LNCaP clone FGC (cell line): ENCODE measurements around the gene CCDC106.

Experiments used
- DNase-seq: peaks from one replicate; pipeline ENCODE4 v3.0.0-alpha.2; 2011; ENCODE audit warnings: low read depth
- H3K4me3 ChIP-seq: 2 replicates; pipeline ENCODE4 v1.5.1; 2011; ENCODE audit warnings: mild to moderate bottlenecking, low read depth, low read length, control low read depth
- TF ChIP-seq, protein P1 (sequence below): IDR thresholded peaks from 2 replicates; pipeline ENCODE4 v1.5.1; 2012; ENCODE audit warnings: mild to moderate bottlenecking; ENCODE audit not compliant: control insufficient read depth, insufficient read depth; ENCODE audit errors: extremely low read depth

CCDC106 gene

DNA sequence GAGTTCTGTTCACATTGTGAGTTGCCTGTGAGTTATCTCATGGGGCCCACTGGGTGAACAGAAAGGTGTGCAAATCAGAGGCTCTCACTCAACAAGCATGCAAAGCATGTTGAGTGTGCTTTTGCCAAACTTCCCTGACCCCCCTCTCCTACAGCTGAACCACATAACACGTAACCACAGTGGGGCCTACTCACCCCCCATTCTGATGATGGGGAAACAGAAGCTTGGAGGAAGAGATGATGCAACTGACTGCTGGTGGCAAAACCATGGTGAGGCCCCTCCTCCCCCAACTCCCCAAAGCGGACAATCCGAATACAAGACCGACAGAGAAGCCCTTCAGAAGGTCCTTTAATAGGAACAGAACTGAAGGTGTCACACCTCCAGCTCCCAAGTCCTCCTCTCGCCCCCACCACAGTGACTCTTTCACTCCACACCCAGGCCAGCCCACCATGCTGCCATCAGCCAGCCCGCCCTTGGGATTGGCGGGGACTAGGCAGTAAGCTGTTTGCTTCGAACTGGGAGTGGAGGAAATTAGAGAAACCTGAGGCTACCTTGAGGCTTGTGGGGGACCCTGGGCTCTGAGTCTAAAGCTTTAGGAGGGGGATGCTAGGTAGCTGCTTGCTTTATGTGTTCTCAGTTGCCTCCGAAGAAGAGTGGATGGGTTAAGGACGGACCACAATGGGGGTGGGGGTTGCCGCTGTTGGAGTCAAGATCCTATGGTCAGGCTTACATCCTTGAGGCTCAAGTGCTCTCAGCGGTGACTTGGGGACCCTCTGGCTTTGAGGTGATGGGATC, 27.4 kb upstream of the CCDC106 start:
- H3K4me3 ChIP-seq: no peak overlapping the region
- DNase-seq: no peak
- TF ChIP-seq, protein P1, sequence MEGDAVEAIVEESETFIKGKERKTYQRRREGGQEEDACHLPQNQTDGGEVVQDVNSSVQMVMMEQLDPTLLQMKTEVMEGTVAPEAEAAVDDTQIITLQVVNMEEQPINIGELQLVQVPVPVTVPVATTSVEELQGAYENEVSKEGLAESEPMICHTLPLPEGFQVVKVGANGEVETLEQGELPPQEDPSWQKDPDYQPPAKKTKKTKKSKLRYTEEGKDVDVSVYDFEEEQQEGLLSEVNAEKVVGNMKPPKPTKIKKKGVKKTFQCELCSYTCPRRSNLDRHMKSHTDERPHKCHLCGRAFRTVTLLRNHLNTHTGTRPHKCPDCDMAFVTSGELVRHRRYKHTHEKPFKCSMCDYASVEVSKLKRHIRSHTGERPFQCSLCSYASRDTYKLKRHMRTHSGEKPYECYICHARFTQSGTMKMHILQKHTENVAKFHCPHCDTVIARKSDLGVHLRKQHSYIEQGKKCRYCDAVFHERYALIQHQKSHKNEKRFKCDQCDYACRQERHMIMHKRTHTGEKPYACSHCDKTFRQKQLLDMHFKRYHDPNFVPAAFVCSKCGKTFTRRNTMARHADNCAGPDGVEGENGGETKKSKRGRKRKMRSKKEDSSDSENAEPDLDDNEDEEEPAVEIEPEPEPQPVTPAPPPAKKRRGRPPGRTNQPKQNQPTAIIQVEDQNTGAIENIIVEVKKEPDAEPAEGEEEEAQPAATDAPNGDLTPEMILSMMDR: no peak

DNA sequence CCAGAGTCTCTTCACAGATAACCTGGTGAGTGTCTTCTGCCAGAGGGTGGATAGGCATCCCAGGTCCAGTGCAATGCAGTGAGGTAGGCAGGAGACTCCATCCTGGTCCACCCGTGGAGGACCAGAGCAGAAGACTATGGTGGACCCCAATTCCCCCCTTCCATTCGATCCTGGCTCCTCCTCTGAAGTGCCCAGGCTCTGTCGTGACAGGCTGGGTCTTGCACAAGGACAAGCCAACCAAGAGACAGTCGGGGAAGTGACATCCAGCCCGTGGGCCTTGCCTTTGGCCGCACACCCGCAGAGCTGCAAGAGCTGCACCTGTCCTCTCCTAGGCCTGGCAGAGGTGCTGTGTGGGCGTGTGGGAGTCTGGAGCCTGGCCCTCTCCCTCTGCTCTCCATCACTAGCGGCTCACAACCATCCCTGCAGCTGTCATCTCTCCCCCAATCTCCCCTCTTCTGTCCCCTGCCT, 26.8 kb upstream of the CCDC106 start:
- no peak overlapping the region for H3K4me3 ChIP-seq
- TF ChIP-seq, protein P1: no peak
- no peak for DNase-seq

DNA sequence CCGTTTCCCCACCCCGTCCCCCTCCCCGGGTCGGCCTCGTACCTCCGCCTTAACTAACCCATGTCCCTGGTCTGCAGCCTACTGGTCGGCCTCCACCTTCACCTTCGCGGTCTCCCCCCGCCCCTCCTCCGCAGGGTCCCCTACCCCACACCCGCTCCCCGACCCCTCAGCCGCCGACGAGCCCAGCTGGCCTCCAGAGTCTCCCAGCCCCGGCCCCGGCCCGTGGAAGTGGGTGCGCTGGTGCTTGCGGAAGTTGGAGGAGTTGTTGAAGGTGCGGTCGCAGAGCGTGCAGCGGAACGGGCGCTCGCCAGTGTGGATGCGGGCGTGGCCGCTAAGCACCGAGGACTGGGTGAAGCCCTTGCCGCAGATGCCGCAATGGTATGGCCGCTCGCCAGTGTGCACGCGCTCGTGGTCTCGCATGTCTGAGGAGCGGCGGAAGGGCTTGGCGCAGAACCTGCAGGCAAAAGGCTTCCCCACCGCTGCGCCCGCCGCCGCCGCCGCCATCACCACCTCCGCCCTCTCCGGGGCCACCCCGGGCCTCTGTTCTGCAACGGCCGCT, 26.3 kb upstream of the CCDC106 start:
- no peak for DNase-seq
- TF ChIP-seq, protein P1: no peak
- H3K4me3 ChIP-seq: no peak overlapping the region

DNA sequence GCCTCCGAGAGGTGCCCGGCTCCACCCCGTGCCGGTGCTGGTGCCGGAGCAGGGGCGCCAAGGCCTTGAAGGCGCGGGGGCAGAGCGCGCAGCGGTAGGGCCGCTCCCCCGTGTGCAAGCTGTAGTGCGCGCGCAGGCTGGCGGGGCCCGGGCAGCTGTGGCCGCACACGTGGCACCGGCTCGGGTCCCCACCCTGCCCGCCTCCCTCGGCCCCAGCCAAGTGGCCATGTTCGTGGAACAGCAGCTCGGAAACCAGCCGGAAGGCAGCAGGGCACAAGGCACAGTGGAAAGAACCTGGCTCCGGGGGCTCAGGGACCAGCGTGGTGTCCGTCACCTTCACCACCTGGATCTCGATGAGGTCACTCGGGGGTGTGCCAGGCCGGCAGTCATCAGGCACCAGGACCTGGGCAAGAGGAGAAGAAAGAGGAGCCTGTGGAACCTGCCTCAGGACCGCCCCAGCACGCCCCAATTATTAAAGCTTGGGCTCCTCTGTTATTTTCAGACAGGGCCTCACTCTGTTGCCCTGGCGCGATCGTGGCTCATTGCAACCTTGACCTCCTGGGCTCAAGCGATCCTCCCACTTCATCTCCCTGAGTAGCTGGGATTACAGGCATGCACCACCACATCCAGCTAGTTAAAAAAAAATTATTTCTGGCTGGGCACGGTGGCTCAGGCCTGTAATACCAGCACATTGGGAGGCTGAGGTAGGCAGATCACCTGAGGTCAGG, 25.6 kb upstream of the CCDC106 start:
- TF ChIP-seq, protein P1: no peak
- H3K4me3 ChIP-seq: no peak overlapping the region
- no peak for DNase-seq

DNA sequence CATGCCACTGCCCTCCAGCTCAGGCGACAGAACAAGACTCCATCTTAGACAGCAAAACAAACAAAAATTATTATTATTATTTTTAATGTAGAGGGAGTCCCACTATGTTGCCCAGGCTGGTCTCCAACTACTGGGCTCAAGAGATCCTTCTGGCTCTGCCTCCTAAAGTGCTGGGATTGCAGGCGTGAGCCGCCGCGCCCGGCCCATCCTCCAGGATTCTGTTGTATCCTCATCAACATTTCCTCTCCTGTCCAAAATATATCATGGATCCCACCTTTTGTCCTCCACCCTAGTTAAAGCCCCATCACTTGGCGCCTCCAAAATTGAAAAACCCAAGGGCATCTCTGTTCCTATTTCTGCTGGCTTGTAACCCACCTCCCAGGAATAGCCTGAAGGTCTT, 24.9 kb upstream of the CCDC106 start:
- no peak for DNase-seq
- H3K4me3 ChIP-seq: no peak overlapping the region
- TF ChIP-seq, protein P1: no peak

DNA sequence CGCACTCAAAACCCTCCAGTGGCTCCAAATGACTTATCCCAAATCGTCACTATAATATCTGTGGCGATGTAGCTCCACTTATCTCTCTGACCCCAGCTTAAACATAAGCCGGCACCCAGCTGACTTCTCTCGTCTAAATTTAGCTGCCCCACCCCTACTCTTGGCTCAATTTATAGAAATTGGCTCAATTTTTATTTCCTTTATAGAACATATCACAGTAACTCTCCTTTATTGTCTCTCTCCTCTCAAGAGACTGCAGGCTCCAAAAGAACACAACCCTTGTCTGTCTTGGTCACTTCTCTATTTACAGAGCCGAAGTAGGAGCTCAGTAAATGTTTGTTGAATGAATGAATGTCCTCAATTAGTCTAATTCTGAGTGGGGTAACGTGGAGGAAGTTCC, 24.5 kb upstream of the CCDC106 start:
- no peak for DNase-seq
- H3K4me3 ChIP-seq: peak overlapping the region; percentile 51
- TF ChIP-seq, protein P1: no peak
